ENCODE results near the gene HOXA3. TPM values are rescaled to one million over a fixed set of nuclear protein-coding genes. Genes with fewer than 3 reads are reported as not detected.
A peak's percentile ranks its signal among the peaks of the same experiment; 100 is the strongest.

The HOXA3 gene
- total and polyA plus RNA-seq, 2 of the 13 experiments (the other 11 are each of a cell fraction or from before 2014, with no cell fraction given): 2.9 to 4.6 TPM

DNA sequence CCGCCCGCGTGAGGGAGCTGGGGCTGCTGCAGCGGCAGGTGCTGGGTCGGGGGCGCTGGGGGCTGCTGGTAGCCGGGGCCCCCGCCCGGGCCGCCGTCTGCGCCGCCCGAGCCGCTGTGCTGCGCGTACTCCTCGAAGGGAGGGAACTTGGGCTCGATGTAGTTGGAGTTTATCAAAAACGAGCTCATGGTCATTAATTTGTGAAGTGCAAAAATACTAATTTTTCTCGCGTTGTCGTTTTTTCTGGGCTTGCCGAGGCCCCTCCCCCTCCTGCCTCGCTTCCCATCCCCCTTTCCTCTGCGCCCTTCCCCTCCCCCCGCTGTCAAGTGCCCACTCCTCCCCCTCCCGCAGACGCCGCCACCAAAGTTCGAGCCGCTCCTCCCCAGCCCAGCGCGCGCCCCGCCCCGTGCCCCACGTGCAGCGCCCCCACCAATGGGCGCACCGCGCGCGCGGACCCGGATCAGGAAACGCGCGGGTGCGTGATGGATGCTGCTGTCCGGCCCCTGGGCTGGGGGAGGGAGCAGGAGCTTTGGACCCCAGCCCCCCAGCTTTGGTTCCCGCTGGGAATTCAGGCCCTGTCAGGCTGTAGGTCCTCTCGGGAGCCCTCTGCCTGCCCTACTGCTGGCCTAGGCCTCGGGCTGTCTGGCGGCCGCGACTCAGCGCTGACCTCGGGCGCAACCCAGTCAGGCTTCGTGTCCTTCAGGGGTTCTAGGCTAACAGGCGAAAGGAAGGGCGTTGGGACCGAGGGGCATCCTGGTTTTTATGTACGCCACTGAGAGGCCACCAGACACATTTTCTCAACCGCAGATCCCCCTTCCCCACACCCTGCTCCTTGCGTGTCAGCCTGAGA is 21.6 kb downstream of the HOXA3 start, which contains the start of gene HOXA4 (continued):
- TF ChIP-seq FOXC1 (CRISPR knock-in tag; IDR thresholded peaks at IDR 0.05; ENCODE audit: borderline replicate concordance) (no peak; the same call in 1 of the 2 replicates), ARID2 (CRISPR knock-in tag; IDR thresholded peaks at IDR 0.05; ENCODE audit: borderline replicate concordance) (peak; percentile 52; the same call in 1 of the 2 replicates), ZNF607 (CRISPR knock-in tag; IDR thresholded peaks at IDR 0.05; ENCODE audit: borderline replicate concordance) (no peak; the same call in 1 of the 2 replicates), ZNF564 (CRISPR knock-in tag; IDR thresholded peaks at IDR 0.05) (no peak; the same call in 1 of the 2 replicates), DNMT3B (CRISPR knock-in tag; conservative IDR thresholded peaks at IDR 0.05) (no peak), TAF15 (IDR thresholded peaks at IDR 0.05; ENCODE audit: low read depth, low read length, poor library complexity, severe bottlenecking) (no peak), ZNF780A (CRISPR knock-in tag; IDR thresholded peaks at IDR 0.05) (no peak), ZNF350 (CRISPR knock-in tag; IDR thresholded peaks at IDR 0.05; ENCODE audit: borderline replicate concordance, low read depth) (peak; percentile 84; the same call in 1 of the 2 replicates), ZMYM2 (CRISPR knock-in tag; IDR thresholded peaks at IDR 0.05) (peak; percentile 61; the same call in 1 of the 2 replicates), ZFX (CRISPR knock-in tag; IDR thresholded peaks at IDR 0.05; ENCODE audit: low read depth) (peak; percentile 76), ZNF121 (CRISPR knock-in tag; IDR thresholded peaks at IDR 0.05) (no peak), THAP11 (CRISPR knock-in tag; IDR thresholded peaks at IDR 0.05) (peak; percentile 77), ZNF891 (CRISPR knock-in tag; IDR thresholded peaks at IDR 0.05) (no peak), ZNF737 (CRISPR knock-in tag; IDR thresholded peaks at IDR 0.05; ENCODE audit: borderline replicate concordance) (no peak)
- TF ChIP-seq, protein P1, sequence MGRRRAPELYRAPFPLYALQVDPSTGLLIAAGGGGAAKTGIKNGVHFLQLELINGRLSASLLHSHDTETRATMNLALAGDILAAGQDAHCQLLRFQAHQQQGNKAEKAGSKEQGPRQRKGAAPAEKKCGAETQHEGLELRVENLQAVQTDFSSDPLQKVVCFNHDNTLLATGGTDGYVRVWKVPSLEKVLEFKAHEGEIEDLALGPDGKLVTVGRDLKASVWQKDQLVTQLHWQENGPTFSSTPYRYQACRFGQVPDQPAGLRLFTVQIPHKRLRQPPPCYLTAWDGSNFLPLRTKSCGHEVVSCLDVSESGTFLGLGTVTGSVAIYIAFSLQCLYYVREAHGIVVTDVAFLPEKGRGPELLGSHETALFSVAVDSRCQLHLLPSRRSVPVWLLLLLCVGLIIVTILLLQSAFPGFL (CRISPR knock-in tag; IDR thresholded peaks at IDR 0.05): no peak
- TF ChIP-seq, protein P2, sequence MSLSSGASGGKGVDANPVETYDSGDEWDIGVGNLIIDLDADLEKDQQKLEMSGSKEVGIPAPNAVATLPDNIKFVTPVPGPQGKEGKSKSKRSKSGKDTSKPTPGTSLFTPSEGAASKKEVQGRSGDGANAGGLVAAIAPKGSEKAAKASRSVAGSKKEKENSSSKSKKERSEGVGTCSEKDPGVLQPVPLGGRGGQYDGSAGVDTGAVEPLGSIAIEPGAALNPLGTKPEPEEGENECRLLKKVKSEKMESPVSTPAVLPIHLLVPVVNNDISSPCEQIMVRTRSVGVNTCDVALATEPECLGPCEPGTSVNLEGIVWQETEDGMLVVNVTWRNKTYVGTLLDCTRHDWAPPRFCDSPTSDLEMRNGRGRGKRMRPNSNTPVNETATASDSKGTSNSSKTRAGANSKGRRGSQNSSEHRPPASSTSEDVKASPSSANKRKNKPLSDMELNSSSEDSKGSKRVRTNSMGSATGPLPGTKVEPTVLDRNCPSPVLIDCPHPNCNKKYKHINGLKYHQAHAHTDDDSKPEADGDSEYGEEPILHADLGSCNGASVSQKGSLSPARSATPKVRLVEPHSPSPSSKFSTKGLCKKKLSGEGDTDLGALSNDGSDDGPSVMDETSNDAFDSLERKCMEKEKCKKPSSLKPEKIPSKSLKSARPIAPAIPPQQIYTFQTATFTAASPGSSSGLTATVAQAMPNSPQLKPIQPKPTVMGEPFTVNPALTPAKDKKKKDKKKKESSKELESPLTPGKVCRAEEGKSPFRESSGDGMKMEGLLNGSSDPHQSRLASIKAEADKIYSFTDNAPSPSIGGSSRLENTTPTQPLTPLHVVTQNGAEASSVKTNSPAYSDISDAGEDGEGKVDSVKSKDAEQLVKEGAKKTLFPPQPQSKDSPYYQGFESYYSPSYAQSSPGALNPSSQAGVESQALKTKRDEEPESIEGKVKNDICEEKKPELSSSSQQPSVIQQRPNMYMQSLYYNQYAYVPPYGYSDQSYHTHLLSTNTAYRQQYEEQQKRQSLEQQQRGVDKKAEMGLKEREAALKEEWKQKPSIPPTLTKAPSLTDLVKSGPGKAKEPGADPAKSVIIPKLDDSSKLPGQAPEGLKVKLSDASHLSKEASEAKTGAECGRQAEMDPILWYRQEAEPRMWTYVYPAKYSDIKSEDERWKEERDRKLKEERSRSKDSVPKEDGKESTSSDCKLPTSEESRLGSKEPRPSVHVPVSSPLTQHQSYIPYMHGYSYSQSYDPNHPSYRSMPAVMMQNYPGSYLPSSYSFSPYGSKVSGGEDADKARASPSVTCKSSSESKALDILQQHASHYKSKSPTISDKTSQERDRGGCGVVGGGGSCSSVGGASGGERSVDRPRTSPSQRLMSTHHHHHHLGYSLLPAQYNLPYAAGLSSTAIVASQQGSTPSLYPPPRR (CRISPR knock-in tag; IDR thresholded peaks at IDR 0.05; ENCODE audit: borderline replicate concordance): no peak
- TF ChIP-seq, protein P3, sequence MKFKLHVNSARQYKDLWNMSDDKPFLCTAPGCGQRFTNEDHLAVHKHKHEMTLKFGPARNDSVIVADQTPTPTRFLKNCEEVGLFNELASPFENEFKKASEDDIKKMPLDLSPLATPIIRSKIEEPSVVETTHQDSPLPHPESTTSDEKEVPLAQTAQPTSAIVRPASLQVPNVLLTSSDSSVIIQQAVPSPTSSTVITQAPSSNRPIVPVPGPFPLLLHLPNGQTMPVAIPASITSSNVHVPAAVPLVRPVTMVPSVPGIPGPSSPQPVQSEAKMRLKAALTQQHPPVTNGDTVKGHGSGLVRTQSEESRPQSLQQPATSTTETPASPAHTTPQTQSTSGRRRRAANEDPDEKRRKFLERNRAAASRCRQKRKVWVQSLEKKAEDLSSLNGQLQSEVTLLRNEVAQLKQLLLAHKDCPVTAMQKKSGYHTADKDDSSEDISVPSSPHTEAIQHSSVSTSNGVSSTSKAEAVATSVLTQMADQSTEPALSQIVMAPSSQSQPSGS (CRISPR knock-in tag; IDR thresholded peaks at IDR 0.05): no peak; the same call in 1 of the 2 replicates
- TF ChIP-seq, protein P4, sequence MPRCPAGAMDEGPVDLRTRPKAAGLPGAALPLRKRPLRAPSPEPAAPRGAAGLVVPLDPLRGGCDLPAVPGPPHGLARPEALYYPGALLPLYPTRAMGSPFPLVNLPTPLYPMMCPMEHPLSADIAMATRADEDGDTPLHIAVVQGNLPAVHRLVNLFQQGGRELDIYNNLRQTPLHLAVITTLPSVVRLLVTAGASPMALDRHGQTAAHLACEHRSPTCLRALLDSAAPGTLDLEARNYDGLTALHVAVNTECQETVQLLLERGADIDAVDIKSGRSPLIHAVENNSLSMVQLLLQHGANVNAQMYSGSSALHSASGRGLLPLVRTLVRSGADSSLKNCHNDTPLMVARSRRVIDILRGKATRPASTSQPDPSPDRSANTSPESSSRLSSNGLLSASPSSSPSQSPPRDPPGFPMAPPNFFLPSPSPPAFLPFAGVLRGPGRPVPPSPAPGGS (CRISPR knock-in tag; IDR thresholded peaks at IDR 0.05): no peak; the same call in none of the 2 replicates
- TF ChIP-seq, protein P5, sequence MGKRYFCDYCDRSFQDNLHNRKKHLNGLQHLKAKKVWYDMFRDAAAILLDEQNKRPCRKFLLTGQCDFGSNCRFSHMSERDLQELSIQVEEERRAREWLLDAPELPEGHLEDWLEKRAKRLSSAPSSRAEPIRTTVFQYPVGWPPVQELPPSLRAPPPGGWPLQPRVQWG (CRISPR knock-in tag; IDR thresholded peaks at IDR 0.05; ENCODE audit: borderline replicate concordance, low read depth): no peak

All from HepG2 (cell line).